GM21526 (cell line): Measurements from ENCODE around the gene NR3C2.
"Not testable (repeated sequence)": the region's sequence is repeated elsewhere in the genome, so short reads cannot be mapped to it uniquely, and the experiment has no call there.

Experiments used
- ATAC-seq: cut with Tn5 transposase; IDR thresholded peaks from one replicate; pipeline ENCODE4 v1.9.1; 2021; ENCODE audit warnings: moderate library complexity; ENCODE audit not compliant: unreplicated experiment, low FRiP score

The NR3C2 gene

DNA sequence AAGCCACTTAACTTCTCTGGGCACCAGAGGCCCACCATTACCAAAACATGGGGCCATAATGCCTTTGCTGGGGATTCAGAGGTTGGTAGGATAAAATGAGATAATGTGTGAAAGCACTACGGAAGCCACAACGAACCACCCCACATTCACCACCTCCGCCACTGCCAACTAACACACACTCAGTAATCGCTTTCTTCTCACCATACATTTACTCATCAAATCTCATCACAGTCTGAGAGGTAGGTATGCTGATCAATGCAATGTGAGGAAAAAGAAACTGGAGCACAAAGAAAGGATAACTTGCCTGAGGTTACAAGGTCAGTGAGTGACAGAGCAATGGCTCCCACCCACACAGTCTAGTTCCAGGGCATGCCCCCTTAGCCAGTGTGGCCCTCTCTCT lies 257.3 kb downstream of the NR3C2 start:
- no peak for ATAC-seq

DNA sequence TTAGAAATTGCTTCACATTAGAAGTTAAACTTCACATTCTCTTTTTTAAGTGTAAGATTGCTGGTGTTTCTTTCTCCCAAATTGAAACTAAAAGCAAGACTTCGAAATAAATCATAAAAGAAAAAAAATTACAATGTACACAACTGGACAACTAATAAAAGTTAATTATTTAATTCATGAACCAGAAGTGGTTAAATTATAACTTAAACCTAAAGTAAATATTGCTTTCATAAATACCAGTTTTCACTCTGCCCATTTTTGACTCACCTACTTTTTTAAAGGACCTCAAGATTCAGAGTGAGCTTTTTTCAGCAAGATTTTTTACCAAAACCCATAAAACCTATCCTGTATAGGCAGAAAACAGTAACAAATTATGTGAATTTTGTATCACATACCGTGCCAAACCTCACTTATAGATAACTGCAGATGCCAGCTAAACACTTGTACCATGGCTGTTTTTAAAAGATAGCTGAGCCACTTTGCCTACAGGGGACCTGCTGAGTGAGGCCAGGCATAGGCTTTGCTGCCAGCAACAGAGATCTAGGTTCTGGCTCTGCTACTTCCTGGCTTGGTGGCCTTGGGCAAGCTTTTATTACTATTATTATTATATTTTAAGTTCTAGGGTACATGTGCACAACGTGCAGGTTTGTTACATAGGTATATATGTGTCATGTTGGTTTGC lies 259.8 kb downstream of the NR3C2 start:
- ATAC-seq = no peak

DNA sequence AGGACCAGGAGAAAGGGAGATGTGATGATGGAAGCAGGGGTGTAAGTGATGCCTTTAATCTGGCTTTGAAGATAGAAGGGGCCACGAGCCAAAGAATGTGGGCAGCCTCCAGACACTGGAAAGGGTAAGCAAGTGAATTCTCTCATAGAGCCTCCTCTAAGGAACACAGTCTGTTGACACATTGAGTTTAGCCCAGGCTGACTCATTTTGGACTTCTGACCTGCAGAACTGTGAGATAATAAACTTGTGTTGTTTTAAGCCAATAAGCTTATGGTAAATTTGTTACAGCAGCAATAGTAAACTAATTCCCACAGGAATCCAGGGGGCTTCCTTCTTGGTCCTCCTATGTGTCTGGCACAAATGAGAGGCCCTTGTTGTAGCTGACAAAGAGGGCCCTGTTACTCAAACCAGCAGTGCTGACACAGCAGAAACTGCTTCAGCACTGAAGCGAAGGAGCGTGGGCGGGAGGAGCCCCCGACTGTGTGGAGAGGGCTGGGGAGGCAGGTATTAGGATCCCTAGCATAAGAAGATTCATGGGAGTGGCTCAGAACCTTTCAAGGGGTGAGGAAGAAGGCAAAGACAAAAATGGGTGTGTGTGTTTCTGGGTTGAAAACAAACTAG lies 268.7 kb downstream of the NR3C2 start:
- no peak for ATAC-seq

DNA sequence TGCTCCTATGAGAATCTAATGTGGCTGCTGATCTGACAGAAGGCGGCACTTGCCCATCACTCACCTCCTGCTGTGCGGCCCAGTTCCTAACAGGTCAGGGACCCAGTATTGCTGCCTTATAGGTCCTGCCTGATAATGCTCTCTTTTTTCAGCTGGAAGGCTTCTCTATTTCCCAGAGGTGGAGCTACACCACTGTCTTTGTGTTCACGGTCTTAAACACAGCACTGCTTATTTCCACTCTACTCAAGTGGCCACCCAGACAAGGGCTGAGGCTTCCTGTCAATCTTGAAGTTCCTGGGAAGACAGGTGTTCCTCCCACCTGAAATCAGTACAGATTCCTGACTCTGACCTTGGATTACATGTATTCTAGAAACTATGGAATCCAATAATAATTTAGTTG lies 270.6 kb downstream of the NR3C2 start:
- ATAC-seq = no peak

DNA sequence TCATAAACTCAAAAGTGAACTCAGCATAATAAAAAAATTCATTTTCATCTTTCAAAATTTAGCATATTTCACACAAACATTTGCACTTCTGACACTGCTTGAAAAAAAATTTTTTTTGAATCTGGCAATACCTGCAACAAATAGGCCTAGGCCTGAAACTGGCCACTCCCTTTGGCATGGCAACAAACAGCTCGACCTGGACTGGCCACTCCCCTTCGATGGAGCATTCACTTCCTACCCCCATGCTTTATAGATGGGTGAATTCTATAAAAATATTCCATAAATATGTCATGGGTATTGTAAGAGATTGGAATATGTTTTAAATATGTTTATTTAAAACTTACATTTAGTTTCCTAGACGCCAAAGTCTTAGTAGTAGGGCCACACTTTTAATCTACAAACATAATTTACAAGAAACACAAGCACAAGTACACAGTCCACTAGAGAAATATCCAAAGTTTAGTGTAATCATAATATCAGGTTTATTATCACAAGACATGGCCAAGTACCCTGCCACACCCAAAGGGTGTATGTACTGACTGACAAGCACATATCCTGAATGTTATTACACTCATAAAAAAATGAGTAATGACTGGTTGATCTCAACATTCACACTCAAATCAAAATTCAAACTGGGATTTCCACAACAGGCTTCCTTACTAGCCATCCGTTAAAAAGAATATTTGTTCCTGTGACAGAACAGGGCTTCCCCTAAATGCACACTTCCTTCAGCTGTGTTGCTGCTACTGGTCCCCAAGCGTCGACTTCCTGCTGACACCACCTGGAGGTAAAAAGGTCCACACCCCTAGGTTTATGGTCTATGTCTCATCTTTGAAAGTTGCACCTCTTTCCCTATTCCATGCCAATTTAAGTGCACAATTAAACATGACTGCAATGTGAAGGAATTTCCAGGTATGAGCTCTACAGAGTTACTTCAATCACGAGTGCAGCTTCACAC lies 271.5 kb downstream of the NR3C2 start:
- ATAC-seq = no peak

DNA sequence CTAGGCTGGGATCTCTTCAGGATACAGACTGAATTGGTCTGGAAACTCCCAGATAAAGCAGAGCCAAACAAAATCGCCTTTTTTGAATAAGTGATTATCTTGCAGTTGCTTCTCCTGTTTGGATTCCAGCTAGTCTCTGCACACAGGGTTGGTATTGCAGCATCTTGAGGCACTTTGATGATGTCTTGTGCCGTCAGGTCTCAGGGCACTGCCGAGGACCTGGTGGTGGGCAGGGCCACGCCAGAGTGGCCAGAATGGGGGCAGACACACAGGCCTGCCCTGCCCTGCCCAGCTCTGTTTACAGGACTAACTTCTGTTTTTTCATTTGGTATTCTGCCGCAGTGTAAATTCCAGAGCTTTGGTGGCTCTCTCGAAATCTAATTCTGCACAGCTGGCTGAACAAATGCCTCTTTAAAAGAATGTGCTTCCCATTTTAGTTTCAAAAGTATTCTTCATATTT lies 276.1 kb downstream of the NR3C2 start:
- no peak for ATAC-seq

DNA sequence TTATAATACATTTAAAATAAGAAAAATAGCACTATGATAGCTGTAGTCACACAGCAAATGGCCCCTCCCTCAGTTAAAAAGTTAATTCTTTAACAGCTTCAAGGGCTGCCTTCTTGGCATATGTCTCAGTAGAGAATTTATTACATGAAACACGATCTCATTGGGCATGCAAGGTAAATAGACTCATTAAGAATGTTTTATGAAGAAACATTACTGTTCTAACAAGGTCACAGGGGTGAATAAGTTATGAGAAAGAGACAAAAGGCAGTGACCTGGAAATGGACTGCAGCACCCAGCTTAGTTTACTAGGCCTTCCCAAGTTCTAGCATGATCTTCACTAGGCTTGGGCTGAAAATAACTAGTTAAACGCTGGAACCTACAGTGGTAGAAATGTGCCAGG lies 277.7 kb downstream of the NR3C2 start:
- no peak for ATAC-seq

DNA sequence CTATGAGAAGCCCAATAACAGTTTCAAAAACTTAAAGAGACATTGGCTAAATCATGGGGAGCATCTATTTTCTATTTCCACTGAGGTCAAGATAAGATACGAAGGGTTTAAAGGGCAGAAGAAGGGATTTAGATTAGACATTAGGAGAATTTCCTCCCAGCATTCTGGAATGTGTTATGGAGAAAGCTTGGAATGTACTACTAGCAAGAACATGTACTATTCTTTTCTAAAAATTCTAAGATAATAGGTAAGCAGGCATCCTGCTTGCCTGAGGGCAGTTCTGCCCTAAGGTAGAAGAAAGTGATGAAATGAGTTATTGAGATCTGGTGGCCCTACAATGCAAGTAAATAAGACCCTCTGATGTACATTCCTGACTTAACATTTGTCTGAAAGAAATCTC lies 279.2 kb downstream of the NR3C2 start:
- ATAC-seq = no peak

DNA sequence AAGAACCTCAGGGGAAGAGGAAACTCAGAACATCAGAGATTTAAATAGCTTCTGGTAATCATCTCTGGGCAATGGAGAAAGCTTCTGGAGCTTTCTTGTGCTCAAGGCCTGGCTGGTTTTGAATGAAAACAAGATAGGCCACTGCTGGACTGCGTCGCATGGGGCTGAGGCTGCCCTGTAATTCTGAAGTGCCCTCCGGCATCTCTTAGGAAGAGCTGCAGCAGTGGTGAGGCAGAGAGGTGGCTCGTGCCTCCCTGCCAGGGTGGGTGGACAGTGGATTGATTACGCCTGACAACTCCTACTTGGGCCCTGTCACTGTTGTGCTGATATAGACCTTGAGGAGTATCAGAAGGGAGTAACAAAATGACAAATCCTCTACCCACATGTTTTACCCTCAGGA lies 279.7 kb downstream of the NR3C2 start:
- no peak for ATAC-seq

DNA sequence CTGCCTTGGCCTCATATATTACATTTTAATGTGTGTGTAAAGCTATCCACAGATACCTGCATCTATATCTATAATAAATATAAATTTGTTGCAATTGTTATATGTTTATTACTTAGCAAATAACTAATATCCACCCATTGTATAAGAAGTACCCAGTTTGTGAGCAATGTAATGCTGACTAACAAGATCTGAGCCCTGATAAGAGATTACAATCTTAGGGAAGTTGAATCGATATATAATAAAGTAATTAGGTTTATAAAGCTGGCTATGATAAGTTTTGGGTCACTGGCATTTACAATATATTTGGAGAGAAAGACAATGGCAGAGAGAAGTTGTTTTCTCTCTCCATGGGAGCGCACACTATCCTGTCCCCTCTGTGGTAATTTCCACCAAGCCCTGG lies 280.6 kb downstream of the NR3C2 start:
- ATAC-seq = no peak

DNA sequence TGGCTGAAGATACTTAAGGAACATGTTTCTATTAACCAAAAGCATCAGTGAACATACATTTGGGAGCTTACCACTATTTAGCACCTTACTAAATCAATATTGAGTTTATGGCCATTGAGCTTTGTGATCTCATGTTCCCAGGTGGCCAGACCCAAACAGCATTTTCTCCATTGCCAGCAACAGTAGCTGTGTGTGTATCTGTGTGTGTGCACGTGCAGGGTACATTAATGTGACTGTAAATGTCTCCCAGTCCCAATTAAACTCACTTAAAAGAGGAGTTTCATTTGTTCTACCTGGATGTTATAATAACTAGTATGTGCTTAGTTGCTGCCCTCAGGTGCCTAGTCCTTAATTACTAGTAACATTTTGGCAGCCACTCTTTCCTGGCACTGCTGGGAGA lies 282.4 kb downstream of the NR3C2 start:
- no peak for ATAC-seq

DNA sequence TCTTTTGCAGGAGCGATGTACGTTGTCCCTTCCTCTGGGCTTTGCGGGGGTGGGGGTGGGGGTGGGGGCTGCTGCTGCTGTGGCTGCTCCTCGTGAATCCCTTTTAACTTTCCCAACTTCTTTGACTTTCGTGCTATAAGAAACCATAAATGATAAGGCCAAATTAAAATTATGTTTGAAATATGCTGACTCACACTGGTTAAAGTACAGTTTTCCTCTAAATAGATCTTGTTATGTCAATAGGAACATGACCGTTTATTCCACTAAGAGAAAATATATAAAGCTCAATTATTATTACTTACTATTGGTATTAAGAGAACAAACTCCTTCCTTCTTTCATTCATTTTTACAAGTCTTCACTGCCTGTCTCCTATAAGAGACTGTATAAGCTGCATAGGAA lies 287.4 kb downstream of the NR3C2 start:
- no peak for ATAC-seq

DNA sequence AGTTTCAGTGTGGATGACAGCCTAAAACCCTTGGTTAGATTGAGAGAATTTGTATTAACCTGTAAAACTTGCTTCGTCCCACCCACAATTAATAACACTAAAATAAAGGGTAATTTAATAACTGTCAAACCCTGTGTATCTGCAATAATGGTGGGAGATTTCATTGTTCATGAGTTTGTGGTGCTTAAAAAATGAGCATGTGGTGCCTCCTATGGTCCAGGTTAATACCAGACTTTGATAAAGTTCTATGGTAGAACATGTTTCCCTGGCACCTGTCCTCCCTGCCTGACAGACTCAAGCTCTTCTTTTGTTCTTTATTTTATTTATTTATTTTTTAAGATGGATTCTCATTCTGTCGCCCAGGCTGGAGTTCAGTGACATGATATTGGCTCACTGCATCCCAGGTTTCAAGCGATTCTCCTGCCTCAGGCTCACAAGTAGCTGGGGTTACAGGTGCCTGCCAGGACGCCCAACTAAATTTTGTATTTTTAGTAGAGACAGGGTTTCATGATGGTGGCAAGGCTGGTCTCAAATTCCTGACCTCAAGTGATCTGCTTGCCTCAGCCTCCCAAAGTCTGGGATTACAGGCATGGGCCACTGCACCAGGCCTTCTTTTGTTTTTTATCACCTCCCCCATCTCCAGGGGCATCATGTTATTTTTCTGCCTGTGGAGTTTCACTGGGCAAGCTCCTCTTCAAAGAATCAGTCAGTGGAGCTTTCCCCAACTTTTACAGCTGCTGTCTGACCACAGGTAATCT lies 289.2 kb downstream of the NR3C2 start:
- no peak for ATAC-seq

DNA sequence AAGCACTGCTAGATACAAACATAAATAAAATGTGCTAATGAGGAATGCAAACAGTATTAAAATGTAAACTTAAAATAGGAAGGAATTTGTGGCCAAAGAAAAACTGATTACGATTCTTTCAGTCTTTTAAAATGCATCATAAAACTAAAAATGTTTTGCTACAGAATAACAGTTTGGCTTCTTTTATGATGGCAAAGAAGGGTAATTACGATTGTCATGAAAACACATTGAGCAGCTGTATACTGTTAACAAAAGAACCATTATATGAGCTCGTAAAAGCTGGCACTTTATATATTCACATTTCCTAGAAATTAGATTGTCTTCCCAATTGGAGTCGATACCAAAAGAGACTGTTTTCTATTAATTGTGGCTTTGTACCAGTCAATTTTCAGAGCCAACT lies 290.4 kb downstream of the NR3C2 start:
- ATAC-seq = no peak

DNA sequence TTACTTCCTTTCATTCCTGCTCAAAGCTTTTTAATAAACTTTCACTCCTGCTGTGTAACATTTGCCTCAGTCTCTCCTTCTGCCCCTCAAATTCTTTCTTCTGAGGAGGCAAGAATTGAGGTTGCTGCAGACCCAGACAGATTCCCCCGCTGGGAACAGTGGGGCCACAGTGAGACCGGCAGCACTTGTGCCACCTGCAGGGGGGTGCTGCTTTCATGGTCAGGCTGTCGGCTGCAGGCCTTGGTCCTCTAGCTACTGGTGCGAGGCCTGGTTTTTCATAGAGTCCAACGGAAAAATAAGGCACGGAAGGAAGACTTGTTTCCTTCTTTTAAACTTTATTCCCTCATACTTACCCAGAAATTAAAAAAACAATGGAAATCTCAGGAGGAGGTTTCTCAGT lies 296.7 kb downstream of the NR3C2 start:
- no peak for ATAC-seq

DNA sequence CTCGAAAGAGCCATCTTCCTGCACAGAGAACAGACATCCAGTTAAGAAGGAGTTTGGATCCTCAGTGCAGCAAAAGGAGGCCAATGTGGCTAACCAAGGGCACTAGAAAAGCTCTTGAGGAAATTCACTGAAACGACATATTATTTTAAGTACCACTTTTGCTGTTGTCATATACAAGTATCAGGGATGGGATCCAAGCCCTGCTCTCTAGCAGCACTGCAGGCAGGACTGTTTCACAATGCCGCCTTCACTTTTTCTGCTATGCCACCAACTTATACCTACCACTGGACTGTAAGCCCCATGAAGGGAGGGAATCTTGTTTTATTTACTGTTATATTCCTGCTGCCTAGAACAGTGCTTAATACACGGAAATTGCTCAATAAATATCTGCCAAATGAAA lies 299.0 kb downstream of the NR3C2 start:
- no peak for ATAC-seq

DNA sequence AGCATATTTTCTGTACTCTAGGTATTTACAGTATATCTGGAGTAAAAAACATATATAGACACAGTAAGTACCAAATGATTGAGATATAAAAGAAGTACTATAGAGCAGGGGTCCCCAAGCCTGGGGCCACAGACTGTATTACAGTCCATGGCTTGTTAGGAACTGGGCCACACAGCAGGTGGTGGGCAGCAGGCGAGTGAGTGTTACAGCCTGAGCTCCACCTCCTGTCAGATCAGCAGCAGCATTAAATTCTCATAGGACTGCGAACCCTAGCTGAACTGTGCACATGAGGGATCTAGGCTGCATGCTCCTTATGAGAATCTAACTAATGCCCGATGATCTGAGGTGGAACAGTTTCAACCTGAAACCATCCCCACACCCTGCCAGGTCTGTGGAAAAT lies 300.7 kb downstream of the NR3C2 start:
- ATAC-seq = no peak

DNA sequence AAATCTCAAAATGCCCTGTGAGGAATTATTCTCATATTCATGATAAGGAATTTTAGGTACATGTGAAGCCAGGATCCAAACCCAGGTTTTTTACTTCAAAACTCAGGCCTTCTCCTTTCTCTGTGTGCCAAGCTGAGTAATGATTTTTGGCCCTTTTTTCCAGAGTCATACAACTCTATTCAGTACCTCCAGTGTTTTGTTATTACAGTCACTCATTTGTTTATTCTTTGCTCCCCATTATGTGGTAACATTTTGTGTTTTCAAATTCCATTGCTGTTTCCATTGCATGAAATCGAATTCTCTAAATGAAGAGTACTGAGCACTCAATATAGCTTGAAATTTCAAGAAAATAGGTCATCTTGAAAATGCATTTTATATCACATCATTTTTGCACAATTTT lies 315.4 kb downstream of the NR3C2 start:
- no peak for ATAC-seq

DNA sequence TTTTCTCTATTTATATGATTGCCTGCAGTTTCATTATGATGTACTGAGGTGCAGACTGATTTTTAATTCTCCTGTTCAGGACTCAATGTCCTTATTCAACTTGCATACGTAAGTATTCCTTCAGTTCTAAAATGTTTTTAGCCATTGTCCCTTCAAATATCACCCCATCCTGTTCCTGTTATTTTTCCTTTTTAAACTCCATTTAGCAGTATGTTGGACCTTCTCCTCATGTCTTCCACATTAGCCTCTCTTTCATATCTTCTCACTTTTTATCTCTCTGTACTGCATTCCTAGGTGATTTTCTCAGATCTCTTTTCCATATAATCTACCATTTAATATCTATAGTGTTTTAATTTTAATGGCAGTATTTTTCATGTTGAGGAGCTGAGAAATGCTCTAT lies 317.7 kb downstream of the NR3C2 start:
- ATAC-seq = no peak

DNA sequence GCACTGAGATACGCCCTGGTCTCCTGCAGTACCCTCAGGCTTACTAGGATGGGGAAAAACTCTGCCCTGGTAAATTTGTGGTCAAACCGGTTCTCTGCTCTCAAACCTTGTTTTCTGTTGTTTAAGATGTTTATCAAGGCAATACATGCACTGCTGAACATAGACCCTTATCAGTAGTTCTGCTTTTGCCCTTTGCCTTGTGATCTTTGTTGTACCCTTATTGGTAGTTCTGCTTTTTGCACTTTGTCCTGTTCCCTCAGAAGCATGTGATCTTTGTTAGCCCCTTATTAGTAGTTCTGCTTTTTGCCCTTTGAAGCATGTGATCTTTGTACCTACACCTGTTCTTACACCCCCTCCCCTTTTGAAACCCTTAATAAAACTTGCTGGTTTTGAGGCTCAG lies 319.1 kb downstream of the NR3C2 start:
- ATAC-seq = not testable (repeated sequence)

DNA sequence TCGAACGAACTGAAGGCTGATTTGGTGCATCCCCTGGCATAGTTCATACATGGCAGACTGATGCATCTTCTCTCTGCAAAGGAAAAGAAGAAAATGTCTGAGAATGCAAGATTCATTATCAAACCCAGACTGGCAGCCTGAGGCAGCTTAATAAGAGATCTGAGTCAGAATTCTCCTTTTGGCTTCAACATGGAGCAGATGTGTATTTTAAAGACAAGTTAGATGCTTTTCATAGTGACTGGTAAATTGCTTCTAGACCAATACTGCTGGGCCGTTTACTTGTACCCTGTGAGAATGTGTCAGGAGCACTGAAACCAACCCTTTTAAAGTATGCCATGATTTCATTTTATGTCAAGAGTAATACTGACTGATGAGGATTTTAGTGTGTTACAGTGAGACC lies 322.0 kb downstream of the NR3C2 start:
- ATAC-seq = no peak
